WTC11 (cell line): Measurements from ENCODE around the gene WDFY4. TPM values are rescaled to one million over a fixed set of nuclear protein-coding genes. Genes with fewer than 3 reads are reported as not detected.

ENCODE experiments used
- ATAC-seq: fragments of 200-7000 bp; cut with Tn5 transposase; 2 replicates; pipeline ENCODE4 v1.10.0; 2021; ENCODE audit warnings: mild to moderate bottlenecking, moderate library complexity
- CTCF ChIA-PET: fragments of 300-600 bp; sonication (Branson Sonifier 250); formaldehyde crosslinking; loops from one replicate; lab custom pipeline; 2021; ENCODE audit warnings: antibody characterized with exemption; lab: Charles Lee
- POLR2A ChIA-PET: fragments of 350-600 bp; sonication (Branson Sonifier 250); formaldehyde crosslinking; loops from one replicate; lab custom pipeline; 2021; ENCODE audit warnings: antibody characterized with exemption; lab: Charles Lee
- DNase-seq: peaks from one replicate; pipeline ENCODE4 v3.0.0; 2021; ENCODE audit warnings: low spot score
- H3K27ac Mint-ChIP-seq: 2 replicates; pipeline ENCODE4 v1.8.0; 2021; ENCODE audit warnings: mixed read lengths
- H3K27me3 Mint-ChIP-seq: 2 replicates; pipeline ENCODE4 v1.8.0; 2021; ENCODE audit warnings: low read depth, mild to moderate bottlenecking, moderate library complexity, mixed read lengths
- H3K36me3 Mint-ChIP-seq: 2 replicates; pipeline ENCODE4 v1.8.0; 2021; ENCODE audit warnings: mixed read lengths
- H3K4me1 Mint-ChIP-seq: 2 replicates; pipeline ENCODE4 v1.8.0; 2022; ENCODE audit warnings: mixed read lengths
- H3K4me3 Mint-ChIP-seq: 2 replicates; pipeline ENCODE4 v1.8.0; 2021; ENCODE audit warnings: mild to moderate bottlenecking, moderate library complexity, mixed read lengths
- H3K9me3 Mint-ChIP-seq: 2 replicates; pipeline ENCODE4 v1.8.0; 2021; ENCODE audit warnings: mixed read lengths
- CBFB ChIP-seq: sonication (generic); formaldehyde crosslinking; IDR thresholded peaks from 2 replicates; pipeline ENCODE4 v1.8.1; 2022; ENCODE audit warnings: mild to moderate bottlenecking, low read depth, missing genetic modification reagents
- FOXK1 ChIP-seq: sonication (generic); formaldehyde crosslinking; IDR thresholded peaks from 2 replicates; pipeline ENCODE4 v1.8.0; 2022; ENCODE audit warnings: mild to moderate bottlenecking, moderate library complexity, missing genetic modification reagents
- SP1 ChIP-seq: sonication (generic); formaldehyde crosslinking; conservative IDR thresholded peaks from 2 replicates; pipeline ENCODE4 v1.8.1; 2022; ENCODE audit warnings: missing genetic modification reagents
- TEAD1 ChIP-seq: sonication (generic); formaldehyde crosslinking; IDR thresholded peaks from 2 replicates; pipeline ENCODE4 v1.8.0; 2022; ENCODE audit warnings: mild to moderate bottlenecking, missing genetic modification reagents
- total RNA-seq: library from RNA; stranded (reverse); gene quantifications from 3 replicates; pipeline ENCODE4 v1.2.3, GENCODE V29; 2021
- TF ChIP-seq, protein P1 (sequence below): fragments of 250-450 bp; sonication (Bioruptor Pico); IDR thresholded peaks from 2 replicates; pipeline ENCODE4 v1.9.0; 2021; ENCODE audit warnings: mild to moderate bottlenecking, borderline replicate concordance
- TF ChIP-seq, protein P2 (sequence below): sonication (generic); formaldehyde crosslinking; IDR thresholded peaks from 2 replicates; pipeline ENCODE4 v1.8.0; 2022; ENCODE audit warnings: mild to moderate bottlenecking, missing genetic modification reagents
- TF ChIP-seq, protein P3 (sequence below): fragments of 250-450 bp; sonication (Bioruptor Pico); IDR thresholded peaks from 2 replicates; pipeline ENCODE4 v2.1.2; 2022; ENCODE audit warnings: mild to moderate bottlenecking, moderate library complexity
- TF ChIP-seq, protein P4 (sequence below): sonication (generic); formaldehyde crosslinking; IDR thresholded peaks from 2 replicates; pipeline ENCODE4 v1.8.1; 2023; ENCODE audit warnings: mild to moderate bottlenecking, moderate library complexity, missing genetic modification reagents
- TF ChIP-seq, protein P5 (sequence below): sonication (generic); formaldehyde crosslinking; IDR thresholded peaks from 2 replicates; pipeline ENCODE4 v1.8.0; 2022; ENCODE audit warnings: missing genetic modification reagents

The WDFY4 gene
- total RNA-seq, 1 experiment from 2014 or later, result 0.13 TPM

DNA sequence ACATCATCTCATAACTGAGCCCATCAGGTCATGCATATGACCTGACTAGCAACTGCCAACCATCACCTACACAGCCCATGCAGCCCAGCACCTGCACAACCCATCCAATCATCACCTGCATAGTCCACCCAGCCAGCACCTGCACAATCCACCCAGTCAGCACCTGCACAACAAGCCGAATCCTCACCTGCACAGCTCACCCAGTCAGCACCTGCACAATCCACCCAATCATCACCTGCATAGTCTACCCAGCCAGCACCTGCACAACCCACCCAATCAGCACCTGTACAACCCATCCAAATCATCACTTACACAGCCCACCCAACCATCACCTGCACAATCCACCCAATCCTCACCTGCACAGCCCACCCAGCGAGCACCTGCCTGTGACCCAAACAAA is 33.4 kb upstream of the WDFY4 start (continued):
- TF ChIP-seq, protein P1, sequence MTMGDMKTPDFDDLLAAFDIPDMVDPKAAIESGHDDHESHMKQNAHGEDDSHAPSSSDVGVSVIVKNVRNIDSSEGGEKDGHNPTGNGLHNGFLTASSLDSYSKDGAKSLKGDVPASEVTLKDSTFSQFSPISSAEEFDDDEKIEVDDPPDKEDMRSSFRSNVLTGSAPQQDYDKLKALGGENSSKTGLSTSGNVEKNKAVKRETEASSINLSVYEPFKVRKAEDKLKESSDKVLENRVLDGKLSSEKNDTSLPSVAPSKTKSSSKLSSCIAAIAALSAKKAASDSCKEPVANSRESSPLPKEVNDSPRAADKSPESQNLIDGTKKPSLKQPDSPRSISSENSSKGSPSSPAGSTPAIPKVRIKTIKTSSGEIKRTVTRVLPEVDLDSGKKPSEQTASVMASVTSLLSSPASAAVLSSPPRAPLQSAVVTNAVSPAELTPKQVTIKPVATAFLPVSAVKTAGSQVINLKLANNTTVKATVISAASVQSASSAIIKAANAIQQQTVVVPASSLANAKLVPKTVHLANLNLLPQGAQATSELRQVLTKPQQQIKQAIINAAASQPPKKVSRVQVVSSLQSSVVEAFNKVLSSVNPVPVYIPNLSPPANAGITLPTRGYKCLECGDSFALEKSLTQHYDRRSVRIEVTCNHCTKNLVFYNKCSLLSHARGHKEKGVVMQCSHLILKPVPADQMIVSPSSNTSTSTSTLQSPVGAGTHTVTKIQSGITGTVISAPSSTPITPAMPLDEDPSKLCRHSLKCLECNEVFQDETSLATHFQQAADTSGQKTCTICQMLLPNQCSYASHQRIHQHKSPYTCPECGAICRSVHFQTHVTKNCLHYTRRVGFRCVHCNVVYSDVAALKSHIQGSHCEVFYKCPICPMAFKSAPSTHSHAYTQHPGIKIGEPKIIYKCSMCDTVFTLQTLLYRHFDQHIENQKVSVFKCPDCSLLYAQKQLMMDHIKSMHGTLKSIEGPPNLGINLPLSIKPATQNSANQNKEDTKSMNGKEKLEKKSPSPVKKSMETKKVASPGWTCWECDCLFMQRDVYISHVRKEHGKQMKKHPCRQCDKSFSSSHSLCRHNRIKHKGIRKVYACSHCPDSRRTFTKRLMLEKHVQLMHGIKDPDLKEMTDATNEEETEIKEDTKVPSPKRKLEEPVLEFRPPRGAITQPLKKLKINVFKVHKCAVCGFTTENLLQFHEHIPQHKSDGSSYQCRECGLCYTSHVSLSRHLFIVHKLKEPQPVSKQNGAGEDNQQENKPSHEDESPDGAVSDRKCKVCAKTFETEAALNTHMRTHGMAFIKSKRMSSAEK (CRISPR knock-in tag), result no peak

DNA sequence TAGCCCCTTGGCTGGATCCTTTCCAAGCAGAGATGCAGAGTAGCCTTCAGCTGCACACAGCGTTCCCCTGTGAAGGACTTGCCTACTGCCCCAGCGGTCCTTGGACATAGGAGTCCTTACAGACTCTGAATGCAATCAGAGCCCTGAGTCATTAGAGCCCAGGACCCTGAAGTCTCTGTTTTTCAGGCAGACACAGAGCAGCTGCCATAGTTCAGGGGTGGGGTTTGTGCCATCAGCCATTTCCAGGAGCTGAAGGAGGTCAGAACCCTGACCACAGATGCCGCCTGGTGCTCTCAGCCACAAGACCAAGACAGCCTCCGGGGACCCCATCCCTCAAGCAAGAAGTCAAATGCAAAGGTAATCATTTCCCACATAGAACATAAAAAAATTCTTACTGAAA is 32.8 kb upstream of the WDFY4 start:
- CTCF ChIA-PET, result interaction anchor here (1.2 kb wide), 1 partner anchor 100 kb away, joined by 4 read pairs; no protein-coding TSS in a partner anchor
- ATAC-seq, result no peak

DNA sequence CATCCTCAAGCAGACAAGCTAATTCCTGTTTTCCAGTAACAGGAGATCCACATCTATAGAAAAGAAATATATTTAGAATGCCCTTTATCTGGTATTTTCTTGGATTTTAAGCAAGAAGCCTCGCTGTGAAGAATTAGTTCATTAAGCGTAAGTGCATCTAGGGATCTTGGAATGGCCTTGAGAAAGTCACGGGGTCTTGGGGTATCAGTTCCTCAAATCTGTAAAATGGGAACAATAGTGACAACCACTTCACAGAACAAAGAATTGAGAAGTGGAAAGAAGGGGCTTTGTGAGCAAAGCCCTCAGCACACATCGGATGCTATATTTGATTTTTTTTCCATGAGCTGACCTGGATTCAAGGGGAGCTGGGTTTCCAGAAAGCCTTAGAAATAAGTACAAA is 32.3 kb upstream of the WDFY4 start:
- TF ChIP-seq, protein P2, sequence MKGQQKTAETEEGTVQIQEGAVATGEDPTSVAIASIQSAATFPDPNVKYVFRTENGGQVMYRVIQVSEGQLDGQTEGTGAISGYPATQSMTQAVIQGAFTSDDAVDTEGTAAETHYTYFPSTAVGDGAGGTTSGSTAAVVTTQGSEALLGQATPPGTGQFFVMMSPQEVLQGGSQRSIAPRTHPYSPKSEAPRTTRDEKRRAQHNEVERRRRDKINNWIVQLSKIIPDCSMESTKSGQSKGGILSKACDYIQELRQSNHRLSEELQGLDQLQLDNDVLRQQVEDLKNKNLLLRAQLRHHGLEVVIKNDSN, result no peak
- TF ChIP-seq CBFB (no peak), FOXK1 (CRISPR knock-in tag) (no peak)
- TF ChIP-seq, protein P3, sequence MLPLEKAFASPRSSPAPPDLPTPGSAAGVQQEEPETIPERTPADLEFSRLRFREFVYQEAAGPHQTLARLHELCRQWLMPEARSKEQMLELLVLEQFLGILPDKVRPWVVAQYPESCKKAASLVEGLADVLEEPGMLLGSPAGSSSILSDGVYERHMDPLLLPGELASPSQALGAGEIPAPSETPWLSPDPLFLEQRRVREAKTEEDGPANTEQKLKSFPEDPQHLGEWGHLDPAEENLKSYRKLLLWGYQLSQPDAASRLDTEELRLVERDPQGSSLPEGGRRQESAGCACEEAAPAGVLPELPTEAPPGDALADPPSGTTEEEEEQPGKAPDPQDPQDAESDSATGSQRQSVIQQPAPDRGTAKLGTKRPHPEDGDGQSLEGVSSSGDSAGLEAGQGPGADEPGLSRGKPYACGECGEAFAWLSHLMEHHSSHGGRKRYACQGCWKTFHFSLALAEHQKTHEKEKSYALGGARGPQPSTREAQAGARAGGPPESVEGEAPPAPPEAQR (CRISPR knock-in tag), result no peak
- TF ChIP-seq, protein P4, sequence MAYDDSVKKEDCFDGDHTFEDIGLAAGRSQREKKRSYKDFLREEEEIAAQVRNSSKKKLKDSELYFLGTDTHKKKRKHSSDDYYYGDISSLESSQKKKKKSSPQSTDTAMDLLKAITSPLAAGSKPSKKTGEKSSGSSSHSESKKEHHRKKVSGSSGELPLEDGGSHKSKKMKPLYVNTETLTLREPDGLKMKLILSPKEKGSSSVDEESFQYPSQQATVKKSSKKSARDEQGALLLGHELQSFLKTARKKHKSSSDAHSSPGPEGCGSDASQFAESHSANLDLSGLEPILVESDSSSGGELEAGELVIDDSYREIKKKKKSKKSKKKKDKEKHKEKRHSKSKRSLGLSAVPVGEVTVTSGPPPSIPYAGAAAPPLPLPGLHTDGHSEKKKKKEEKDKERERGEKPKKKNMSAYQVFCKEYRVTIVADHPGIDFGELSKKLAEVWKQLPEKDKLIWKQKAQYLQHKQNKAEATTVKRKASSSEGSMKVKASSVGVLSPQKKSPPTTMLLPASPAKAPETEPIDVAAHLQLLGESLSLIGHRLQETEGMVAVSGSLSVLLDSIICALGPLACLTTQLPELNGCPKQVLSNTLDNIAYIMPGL (CRISPR knock-in tag), result no peak
- TF ChIP-seq, protein P5, sequence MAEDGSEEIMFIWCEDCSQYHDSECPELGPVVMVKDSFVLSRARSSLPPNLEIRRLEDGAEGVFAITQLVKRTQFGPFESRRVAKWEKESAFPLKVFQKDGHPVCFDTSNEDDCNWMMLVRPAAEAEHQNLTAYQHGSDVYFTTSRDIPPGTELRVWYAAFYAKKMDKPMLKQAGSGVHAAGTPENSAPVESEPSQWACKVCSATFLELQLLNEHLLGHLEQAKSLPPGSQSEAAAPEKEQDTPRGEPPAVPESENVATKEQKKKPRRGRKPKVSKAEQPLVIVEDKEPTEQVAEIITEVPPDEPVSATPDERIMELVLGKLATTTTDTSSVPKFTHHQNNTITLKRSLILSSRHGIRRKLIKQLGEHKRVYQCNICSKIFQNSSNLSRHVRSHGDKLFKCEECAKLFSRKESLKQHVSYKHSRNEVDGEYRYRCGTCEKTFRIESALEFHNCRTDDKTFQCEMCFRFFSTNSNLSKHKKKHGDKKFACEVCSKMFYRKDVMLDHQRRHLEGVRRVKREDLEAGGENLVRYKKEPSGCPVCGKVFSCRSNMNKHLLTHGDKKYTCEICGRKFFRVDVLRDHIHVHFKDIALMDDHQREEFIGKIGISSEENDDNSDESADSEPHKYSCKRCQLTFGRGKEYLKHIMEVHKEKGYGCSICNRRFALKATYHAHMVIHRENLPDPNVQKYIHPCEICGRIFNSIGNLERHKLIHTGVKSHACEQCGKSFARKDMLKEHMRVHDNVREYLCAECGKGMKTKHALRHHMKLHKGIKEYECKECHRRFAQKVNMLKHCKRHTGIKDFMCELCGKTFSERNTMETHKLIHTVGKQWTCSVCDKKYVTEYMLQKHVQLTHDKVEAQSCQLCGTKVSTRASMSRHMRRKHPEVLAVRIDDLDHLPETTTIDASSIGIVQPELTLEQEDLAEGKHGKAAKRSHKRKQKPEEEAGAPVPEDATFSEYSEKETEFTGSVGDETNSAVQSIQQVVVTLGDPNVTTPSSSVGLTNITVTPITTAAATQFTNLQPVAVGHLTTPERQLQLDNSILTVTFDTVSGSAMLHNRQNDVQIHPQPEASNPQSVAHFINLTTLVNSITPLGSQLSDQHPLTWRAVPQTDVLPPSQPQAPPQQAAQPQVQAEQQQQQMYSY (CRISPR knock-in tag), result no peak
- Mint-ChIP-seq H3K9me3 (no peaks in the 10 kb centered on the region), H3K27ac (no peak overlapping the region), H3K4me1 (peaks cover 4% of the 10 kb centered on the region), H3K4me3 (no peak overlapping the region), H3K36me3 (no peaks in the 10 kb centered on the region), H3K27me3 (peaks cover 25% of the 10 kb centered on the region)
- ChIA-PET POLR2A (no interaction called here), CTCF (interaction anchor here (1.2 kb wide), 1 partner anchor 101 kb away, joined by 4 read pairs; no protein-coding TSS in a partner anchor)
- DNase-seq (no peak), ATAC-seq (no peak)

More for the DNA sequence above, 32.8 kb upstream of the WDFY4 start:
- H3K27ac Mint-ChIP-seq, result no peak overlapping the region
- no peaks in the 10 kb centered on the region for H3K9me3 Mint-ChIP-seq
- no peaks in the 10 kb centered on the region for H3K36me3 Mint-ChIP-seq
- peaks cover 20% of the 10 kb centered on the region for H3K27me3 Mint-ChIP-seq
- no peak for DNase-seq
- H3K4me3 Mint-ChIP-seq, result no peak overlapping the region
- POLR2A ChIA-PET, result no interaction called here
- TF ChIP-seq TEAD1 (CRISPR knock-in tag) (no peak), SP1 (CRISPR knock-in tag) (no peak)
- H3K4me1 Mint-ChIP-seq, result peaks cover 4% of the 10 kb centered on the region
